ENCODE data around the gene CGB8.

DNA sequence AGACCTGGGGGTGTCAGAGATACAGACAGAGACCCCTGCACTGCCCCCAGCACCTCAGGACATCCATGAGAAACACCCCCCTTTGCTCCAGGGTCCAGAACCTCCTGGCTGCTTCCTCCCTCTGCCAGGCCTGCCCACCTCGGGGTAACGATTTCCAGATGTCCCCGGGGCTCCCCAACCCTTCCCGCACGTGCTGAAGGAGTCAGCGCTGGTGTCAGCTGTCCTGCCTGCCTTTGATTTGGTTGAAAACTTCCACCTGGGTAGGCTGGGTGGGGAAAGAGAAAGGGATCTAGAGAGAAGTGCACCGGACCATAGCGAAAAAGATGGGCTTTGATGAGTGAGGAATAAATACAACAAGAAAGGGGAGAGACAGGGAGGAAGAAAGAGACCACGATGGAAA, 10.1 kb upstream of the CGB8 start:
- TF ChIP-seq, protein P1, sequence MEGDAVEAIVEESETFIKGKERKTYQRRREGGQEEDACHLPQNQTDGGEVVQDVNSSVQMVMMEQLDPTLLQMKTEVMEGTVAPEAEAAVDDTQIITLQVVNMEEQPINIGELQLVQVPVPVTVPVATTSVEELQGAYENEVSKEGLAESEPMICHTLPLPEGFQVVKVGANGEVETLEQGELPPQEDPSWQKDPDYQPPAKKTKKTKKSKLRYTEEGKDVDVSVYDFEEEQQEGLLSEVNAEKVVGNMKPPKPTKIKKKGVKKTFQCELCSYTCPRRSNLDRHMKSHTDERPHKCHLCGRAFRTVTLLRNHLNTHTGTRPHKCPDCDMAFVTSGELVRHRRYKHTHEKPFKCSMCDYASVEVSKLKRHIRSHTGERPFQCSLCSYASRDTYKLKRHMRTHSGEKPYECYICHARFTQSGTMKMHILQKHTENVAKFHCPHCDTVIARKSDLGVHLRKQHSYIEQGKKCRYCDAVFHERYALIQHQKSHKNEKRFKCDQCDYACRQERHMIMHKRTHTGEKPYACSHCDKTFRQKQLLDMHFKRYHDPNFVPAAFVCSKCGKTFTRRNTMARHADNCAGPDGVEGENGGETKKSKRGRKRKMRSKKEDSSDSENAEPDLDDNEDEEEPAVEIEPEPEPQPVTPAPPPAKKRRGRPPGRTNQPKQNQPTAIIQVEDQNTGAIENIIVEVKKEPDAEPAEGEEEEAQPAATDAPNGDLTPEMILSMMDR (conservative IDR thresholded peaks at IDR 0.05 in 1 of 2, IDR thresholded peaks at IDR 0.05 in 1 of 2; ENCODE audit: extremely low read depth in 1 of 2, insufficient read depth in 1 of 2, low read depth in 1 of 2, low read length in 2 of 2): no peak
- no peak for TF ChIP-seq EZH2 (IDR thresholded peaks at IDR 0.05; ENCODE audit: borderline replicate concordance, low read length)

Measured in mammary epithelial cell (primary cell).